IMR-90 (cell line): ENCODE results near the gene GCH1. TPM values are rescaled to one million over a fixed set of nuclear protein-coding genes. Genes with fewer than 3 reads are reported as not detected.

Experiments used
- ATAC-seq: fragments of 200-7000 bp; cut with Tn5 transposase; 2 replicates; pipeline ENCODE4 v1.9.1; 2020; ENCODE audit warnings: low read depth, mild to moderate bottlenecking, moderate library complexity
- BruUV-seq: library from RNA; stranded (reverse); fragments of 400-500 nt; replicated peaks from 2 replicates; lab custom pipeline; 2021; lab: Mats Ljungman, UMichigan
- CTCF ChIA-PET: fragments of 300-600 bp; formaldehyde crosslinking; extraction: SDS; loops from one replicate; lab custom pipeline; 2021; ENCODE audit warnings: antibody characterized with exemption; lab: Yijun Ruan, JAX
- POLR2A ChIA-PET: fragments of 300-600 bp; sonication (Branson Sonifier 250); formaldehyde crosslinking; loops from one replicate; lab custom pipeline; 2022; ENCODE audit warnings: antibody characterized with exemption; ENCODE audit not compliant: unreplicated experiment; lab: Charles Lee
- DNase-seq: peaks from one replicate; pipeline ENCODE4 v3.0.0; 2013
- H2AFZ ChIP-seq: replicated peaks from 2 replicates; pipeline ENCODE3; 2013; ENCODE audit warnings: low read length, mild to moderate bottlenecking; ENCODE audit not compliant: poor library complexity
- H2AK5ac ChIP-seq: 2 replicates; pipeline ENCODE4 v1.6.1; 2013; ENCODE audit warnings: low read depth, low read length, inconsistent platforms
- H2AK9ac ChIP-seq: replicated peaks from 2 replicates; pipeline ENCODE3; 2013; ENCODE audit warnings: mild to moderate bottlenecking, low read depth, low read length, moderate library complexity; ENCODE audit not compliant: poor library complexity
- H2BK120ac ChIP-seq: 2 replicates; pipeline ENCODE4 v1.6.1; 2013; ENCODE audit warnings: low read depth, low read length, inconsistent platforms
- H2BK15ac ChIP-seq: 3 replicates; pipeline ENCODE4 v1.6.1; 2013; ENCODE audit warnings: low read depth, low read length, inconsistent platforms
- H2BK20ac ChIP-seq: 2 replicates; pipeline ENCODE4 v1.6.1; 2013; ENCODE audit warnings: low read depth, mild to moderate bottlenecking, inconsistent platforms, low read length, moderate library complexity
- H2BK5ac ChIP-seq: 2 replicates; pipeline ENCODE4 v1.6.1; 2013; ENCODE audit warnings: mild to moderate bottlenecking, low read depth, low read length, inconsistent platforms; ENCODE audit not compliant: poor library complexity, severe bottlenecking
- H3K14ac ChIP-seq: replicated peaks from 2 replicates; pipeline ENCODE4 v1.6.1; 2013; ENCODE audit warnings: low read depth, low read length, inconsistent platforms
- H3K18ac ChIP-seq: 2 replicates; pipeline ENCODE4 v1.6.1; 2013; ENCODE audit warnings: low read depth, low read length, control low read depth
- H3K23ac ChIP-seq: 2 replicates; pipeline ENCODE4 v1.6.1; 2013; ENCODE audit warnings: low read depth, low read length, inconsistent platforms
- H3K27ac ChIP-seq: 2 replicates; pipeline ENCODE4 v1.5.1; 2013; ENCODE audit warnings: mild to moderate bottlenecking, control low read depth, low read length; ENCODE audit not compliant: insufficient read depth
- H3K27me3 ChIP-seq: 2 replicates; pipeline ENCODE4 v1.6.1; 2013; ENCODE audit warnings: low read length; ENCODE audit not compliant: control insufficient read depth, insufficient read depth
- H3K36me3 ChIP-seq: 2 replicates; pipeline ENCODE4 v1.6.1; 2013; ENCODE audit warnings: low read length, mixed read lengths; ENCODE audit not compliant: control insufficient read depth, insufficient read depth
- H3K4ac ChIP-seq: 2 replicates; pipeline ENCODE4 v1.6.1; 2013; ENCODE audit warnings: low read depth, low read length, inconsistent platforms
- H3K4me1 ChIP-seq: 2 replicates; pipeline ENCODE4 v1.6.1; 2013; ENCODE audit warnings: low read length, mixed read lengths; ENCODE audit not compliant: control insufficient read depth, insufficient read depth
- H3K4me2 ChIP-seq: 2 replicates; pipeline ENCODE4 v1.6.1; 2013; ENCODE audit warnings: low read depth, mild to moderate bottlenecking, control low read depth, low read length, moderate library complexity
- H3K4me3 ChIP-seq: 2 replicates; pipeline ENCODE4 v1.5.1; 2013; ENCODE audit warnings: low read depth, mild to moderate bottlenecking, control low read depth, low read length, moderate library complexity; ENCODE audit not compliant: insufficient read depth
- H3K56ac ChIP-seq: 2 replicates; pipeline ENCODE4 v1.6.1; 2013; ENCODE audit warnings: low read length, inconsistent platforms; ENCODE audit not compliant: insufficient read depth; ENCODE audit errors: extremely low read depth
- H3K79me1 ChIP-seq, 2 experiments: 2 replicates each; pipeline ENCODE4 v1.6.1; 2013; ENCODE audit warnings: low read length in 2 of 2, inconsistent platforms in 1 of 2, low read depth in 1 of 2
- H3K9ac ChIP-seq: 2 replicates; pipeline ENCODE4 v1.6.1; 2013; ENCODE audit warnings: low read depth, low read length, control low read depth
- H3K9me1 ChIP-seq: 2 replicates; pipeline ENCODE4 v1.6.1; 2013; ENCODE audit warnings: low read length, inconsistent platforms; ENCODE audit not compliant: insufficient read depth
- H3K9me3 ChIP-seq: 2 replicates; pipeline ENCODE4 v1.6.1; 2013; ENCODE audit warnings: low read length; ENCODE audit not compliant: control insufficient read depth, insufficient read depth
- H4K20me1 ChIP-seq: 2 replicates; pipeline ENCODE4 v1.6.1; 2013; ENCODE audit warnings: low read length, inconsistent platforms; ENCODE audit not compliant: insufficient read depth
- H4K5ac ChIP-seq: 2 replicates; pipeline ENCODE4 v1.6.1; 2013; ENCODE audit warnings: mild to moderate bottlenecking, low read depth, low read length, control low read depth
- H4K8ac ChIP-seq, 2 experiments: 2 replicates each; pipeline ENCODE4 v1.6.1; 2013; ENCODE audit warnings: low read depth in 2 of 2, low read length in 2 of 2, control low read depth in 1 of 2, inconsistent platforms in 1 of 2
- H4K91ac ChIP-seq: 2 replicates; pipeline ENCODE4 v1.6.1; 2013; ENCODE audit warnings: low read depth, low read length, inconsistent platforms; ENCODE audit not compliant: insufficient read depth
- BHLHE40 ChIP-seq: fragments of 150-350 bp; IDR thresholded peaks from 2 replicates; pipeline ENCODE4 v1.6.1; 2016; ENCODE audit warnings: mild to moderate bottlenecking, low read depth, low read length
- CEBPB ChIP-seq: IDR thresholded peaks from 2 replicates; pipeline ENCODE4 v1.6.1; 2012; ENCODE audit warnings: low read depth, low read length, improper control_type of control experiment
- CHD1 ChIP-seq: IDR thresholded peaks from 2 replicates; pipeline ENCODE4 v1.6.1; 2012; ENCODE audit warnings: low read depth, low read length, improper control_type of control experiment
- CTCF ChIP-seq: conservative IDR thresholded peaks from 2 replicates; pipeline ENCODE4 v1.5.1; 2012; ENCODE audit warnings: mild to moderate bottlenecking, low read depth, low read length, improper control_type of control experiment
- ELK1 ChIP-seq: fragments of 150-350 bp; IDR thresholded peaks from 2 replicates; pipeline ENCODE4 v1.6.1; 2016; ENCODE audit warnings: low read depth, mild to moderate bottlenecking, low read length, moderate library complexity, borderline replicate concordance
- FOS ChIP-seq: fragments of 150-350 bp; IDR thresholded peaks from 2 replicates; pipeline ENCODE4 v1.6.1; 2016; ENCODE audit warnings: low read depth, low read length
- MAFK ChIP-seq: IDR thresholded peaks from 2 replicates; pipeline ENCODE4 v1.6.1; 2012; ENCODE audit warnings: low read depth, low read length, improper control_type of control experiment
- MAZ ChIP-seq: IDR thresholded peaks from 2 replicates; pipeline ENCODE4 v1.6.1; 2012; ENCODE audit warnings: low read depth, mild to moderate bottlenecking, low read length, improper control_type of control experiment, moderate library complexity, borderline replicate concordance
- MXI1 ChIP-seq: IDR thresholded peaks from 2 replicates; pipeline ENCODE4 v1.6.1; 2012; ENCODE audit warnings: low read depth, mild to moderate bottlenecking, low read length, moderate library complexity, borderline replicate concordance
- NFE2L2 ChIP-seq: fragments of 150-350 bp; IDR thresholded peaks from 2 replicates; pipeline ENCODE4 v1.6.1; 2016; ENCODE audit warnings: low read depth, mild to moderate bottlenecking, low read length
- POLR2A ChIP-seq: IDR thresholded peaks from 2 replicates; pipeline ENCODE4 v1.6.1; 2012; ENCODE audit warnings: mild to moderate bottlenecking, low read depth, low read length
- RAD21 ChIP-seq: IDR thresholded peaks from 2 replicates; pipeline ENCODE4 v1.6.1; 2012; ENCODE audit warnings: low read length, improper control_type of control experiment
- RCOR1 ChIP-seq: IDR thresholded peaks from 2 replicates; pipeline ENCODE4 v1.6.1; 2012; ENCODE audit warnings: mild to moderate bottlenecking, low read length, improper control_type of control experiment; ENCODE audit not compliant: insufficient replicate concordance
- RFX5 ChIP-seq: IDR thresholded peaks from 2 replicates; pipeline ENCODE4 v1.8.0; 2012; ENCODE audit warnings: low read depth, mild to moderate bottlenecking, low read length, moderate library complexity
- SMC3 ChIP-seq: fragments of 150-350 bp; IDR thresholded peaks from 2 replicates; pipeline ENCODE4 v1.6.1; 2016; ENCODE audit warnings: low read depth, mild to moderate bottlenecking, antibody characterized with exemption, low read length, moderate library complexity
- USF2 ChIP-seq: fragments of 150-350 bp; IDR thresholded peaks from 2 replicates; pipeline ENCODE4 v1.6.1; 2017; ENCODE audit warnings: mild to moderate bottlenecking, antibody characterized with exemption, low read length, low read depth
- WGBS, 2 experiments: methylation state at CpG; one replicate each; pipeline versions ENCODE4 v1.1.5 to v1.1.7; 2013; ENCODE audit warnings: missing lambda C conversion rate in 2 of 2; ENCODE audit not compliant: insufficient read length in 1 of 2; ENCODE audit errors: extremely low coverage in 2 of 2; 5-methylcytosine and 5-hydroxymethylcytosine counted together
- dilution Hi-C: fragments of 300-500 bp; cut with HindIII; formaldehyde crosslinking; loops from one replicate; pipeline ENCODE4 v1.14.3; 2018; ENCODE audit warnings: low sequenced_read_pairs; ENCODE audit not compliant: unreplicated experiment
- in situ Hi-C: fragments of 300-500 bp; cut with MboI; formaldehyde crosslinking; loops from 3 replicates; pipeline ENCODE4 v1.14.3; 2019; ENCODE audit warnings: low sequenced_read_pairs, inconsistent platforms, mixed read lengths
- intact Hi-C: fragments of 100-400 bp; cut with micrococcal nuclease; formaldehyde crosslinking; loops from 2 replicates; pipeline ENCODE4 v1.10.0; 2022
- polyA plus RNA-seq, 3 experiments: library from polyadenylated mRNA; depleted of rRNA; stranded (reverse); fragments of >200 nt; gene quantifications; 2 replicates each; pipeline ENCODE4 v1.2.3, GENCODE V29; 2012; ENCODE audit warnings: low replicate concordance in 1 of 3
- total RNA-seq: library from RNA; depleted of rRNA; stranded (reverse); fragments of >200 nt; gene quantifications from 2 replicates; pipeline ENCODE4 v1.2.3, GENCODE V29; 2012

Gene GCH1
- total and polyA plus RNA-seq, 2 of the 4 experiments (the other 2 are of a cell fraction), result 0.54 to 0.74 TPM

- ChIA-PET POLR2A (no interaction called here), CTCF (no interaction called here)
- TF ChIP-seq USF2, result no peak
- TF ChIP-seq CTCF, result no peak
- no peak for TF ChIP-seq MXI1
- no peak for TF ChIP-seq CHD1
- TF ChIP-seq POLR2A, result no peak
- no peak for TF ChIP-seq CEBPB
- TF ChIP-seq FOS, result no peak
- no peak for TF ChIP-seq RFX5
- no peak for TF ChIP-seq NFE2L2
- TF ChIP-seq RCOR1, result no peak
- TF ChIP-seq MAZ, result no peak
- no peak for TF ChIP-seq BHLHE40
- no peak for TF ChIP-seq ELK1
- TF ChIP-seq RAD21, result no peak
- TF ChIP-seq SMC3, result no peak
- no peak for TF ChIP-seq MAFK
- DNase-seq, result no peak
- Histone ChIP-seq H4K5ac (no peak overlapping the region), H4K91ac (no peak overlapping the region), H2AFZ (no peak overlapping the region), H2BK20ac (no peak overlapping the region), H2AK5ac (no peak overlapping the region), H4K20me1 (no peaks in the 10 kb centered on the region), H2AK9ac (no peak overlapping the region), H2BK5ac (no peak overlapping the region), H3K79me1 (no peaks in the 10 kb centered on the region), H4K8ac (no peak overlapping the region), H3K9ac (no peak overlapping the region), H3K23ac (no peak overlapping the region), H3K9me1 (no peaks in the 10 kb centered on the region), H3K4me1 (no peaks in the 10 kb centered on the region; the same call in 1 of the 2 replicates), H2BK15ac (no peak overlapping the region), H3K27ac (no peak overlapping the region), H3K27me3 (no peaks in the 10 kb centered on the region), H3K36me3 (no peaks in the 10 kb centered on the region), H3K14ac (no peak overlapping the region), H3K56ac (no peak overlapping the region), H2BK120ac (no peak overlapping the region), H3K4me3 (no peak overlapping the region), H3K18ac (no peak overlapping the region), H3K4me2 (no peak overlapping the region), H3K9me3 (no peaks in the 10 kb centered on the region), H3K4ac (no peak overlapping the region)
- no CpG with 5 or more reads among the region's 1 CpG for WGBS, 2 experiments
- no TSS peak for BruUV-seq
- intact Hi-C loops, result no loop called here
- no peak for ATAC-seq
- dilution Hi-C loops, result no loop called here
- in situ Hi-C loops, result no loop called here
Measured at GRCh38 chr14:54920052-54920451, 17.4 kb upstream of the GCH1 start.
